T47D (cell line): Measurements from ENCODE around the gene NMS.

Experiments
- DNase-seq, 2 experiments: peaks; one replicate each; pipeline versions ENCODE4 v3.0.0 to v3.0.0-alpha.2; 2011 to 2012; ENCODE audit warnings: low read depth in 1 of 2, low spot score in 1 of 2
- JUND ChIP-seq: IDR thresholded peaks from 2 replicates; pipeline ENCODE4 v1.6.1; 2012; ENCODE audit warnings: low read depth
- in situ Hi-C: cut with HindIII; loops from 2 replicates; pipeline ENCODE4 v1.10.0; 2016; ENCODE audit warnings: low sequenced_read_pairs, low pct_unique_long_range_greater_than_20kb

Gene NMS

DNA sequence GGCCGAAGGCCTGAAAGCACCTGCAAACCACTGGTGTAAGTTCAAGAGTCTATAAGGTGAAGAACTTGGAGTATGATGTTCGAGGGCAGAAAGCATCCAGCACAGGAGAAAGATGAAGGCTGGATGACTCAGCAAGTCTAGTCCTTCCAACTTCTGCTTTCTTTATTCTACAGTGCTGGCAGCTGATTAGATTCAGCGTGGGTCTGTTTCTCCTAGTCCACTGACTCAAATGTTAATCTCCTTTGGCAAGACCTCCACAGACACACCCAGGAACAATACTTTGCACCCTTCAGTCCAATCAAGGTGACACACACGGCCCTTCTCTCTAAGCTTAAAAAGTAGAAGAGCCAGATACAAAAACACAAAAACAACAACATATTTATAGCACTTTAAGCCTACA lies 43.4 kb downstream of the NMS start:
- DNase-seq: no peak
- no peak for TF ChIP-seq JUND
- in situ Hi-C loops: no loop called here

DNA sequence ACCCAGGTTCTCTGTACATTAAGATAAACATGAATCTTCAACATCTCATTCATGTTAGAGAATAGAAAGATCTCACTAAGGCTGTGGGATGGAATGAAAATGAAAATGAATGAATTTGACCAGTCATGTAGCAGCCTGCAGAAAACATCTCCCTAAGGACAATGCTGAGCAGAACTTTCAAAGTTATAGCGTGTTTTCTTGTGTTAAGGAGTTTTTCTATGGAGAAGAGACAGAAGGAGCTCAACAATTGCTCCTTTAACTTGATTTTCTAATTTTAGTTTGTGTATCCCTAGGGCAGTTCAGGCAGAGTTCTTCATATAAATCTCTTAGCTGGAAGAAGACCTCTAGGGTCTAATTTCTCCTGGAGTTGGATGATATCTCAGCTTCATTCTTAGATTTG lies 47.3 kb downstream of the NMS start:
- DNase-seq: no peak
- in situ Hi-C loops: no loop called here
- TF ChIP-seq JUND: no peak

DNA sequence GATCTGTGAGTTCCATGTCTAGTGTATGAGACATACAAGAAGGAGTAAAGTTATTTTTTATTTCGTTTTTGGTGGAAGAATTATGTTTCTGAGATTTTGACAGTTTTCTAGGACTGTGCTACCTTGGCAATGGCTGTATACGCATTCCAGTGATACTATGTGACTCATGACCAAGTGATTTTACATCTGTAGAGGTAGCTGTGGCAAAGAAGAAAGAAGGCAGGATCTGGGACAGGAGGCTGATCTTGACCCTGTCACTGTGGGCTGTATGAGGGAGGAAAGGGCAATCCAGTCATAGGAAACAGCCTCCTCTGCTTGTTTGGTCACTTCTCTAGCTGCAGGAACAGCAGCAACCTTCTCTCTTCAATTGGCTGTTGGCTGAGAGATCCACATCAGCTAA lies 48.5 kb downstream of the NMS start:
- no peak for TF ChIP-seq JUND
- in situ Hi-C loops: no loop called here
- no peak for DNase-seq

DNA sequence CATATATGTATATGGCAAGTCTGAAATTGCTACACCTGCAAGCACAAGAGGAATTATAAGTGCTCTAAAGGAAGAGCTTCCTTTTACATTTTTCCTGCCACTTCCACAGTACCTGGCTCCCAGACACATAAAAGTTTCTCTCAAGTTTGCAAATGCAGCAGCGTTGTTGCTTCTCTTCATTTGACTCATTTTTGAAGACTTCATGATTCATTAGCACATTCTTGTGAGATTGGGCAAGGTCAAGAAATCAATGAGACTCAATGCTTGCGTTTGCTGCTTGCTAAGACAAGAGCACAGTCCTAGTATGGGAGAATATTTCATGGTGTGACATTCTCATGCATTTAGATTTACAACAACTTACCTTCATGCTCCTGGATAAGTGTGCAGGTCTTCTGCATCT lies 49.9 kb downstream of the NMS start:
- in situ Hi-C loops: no loop called here
- TF ChIP-seq JUND: no peak
- no peak for DNase-seq

DNA sequence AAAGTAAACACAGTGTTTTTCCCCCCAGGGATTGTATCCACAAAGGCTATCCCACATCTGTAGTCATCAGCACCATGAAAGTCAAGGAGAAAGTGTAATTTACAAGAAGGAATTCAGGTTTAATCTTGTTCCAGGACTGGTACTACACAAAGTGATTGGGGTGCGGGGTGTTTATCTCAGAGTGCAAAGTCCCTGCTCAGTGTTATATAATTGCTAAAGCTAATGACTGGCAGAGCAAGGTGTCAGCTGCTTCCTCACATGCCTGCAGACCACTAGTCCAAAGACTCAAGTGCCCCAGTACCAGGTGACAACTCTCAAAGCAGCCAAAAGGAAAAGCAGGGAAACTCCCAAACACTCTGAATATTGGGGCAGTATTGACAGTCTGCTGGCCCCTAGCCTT lies 52.1 kb downstream of the NMS start:
- TF ChIP-seq JUND: no peak
- in situ Hi-C loops: no loop called here
- DNase-seq: no peak

DNA sequence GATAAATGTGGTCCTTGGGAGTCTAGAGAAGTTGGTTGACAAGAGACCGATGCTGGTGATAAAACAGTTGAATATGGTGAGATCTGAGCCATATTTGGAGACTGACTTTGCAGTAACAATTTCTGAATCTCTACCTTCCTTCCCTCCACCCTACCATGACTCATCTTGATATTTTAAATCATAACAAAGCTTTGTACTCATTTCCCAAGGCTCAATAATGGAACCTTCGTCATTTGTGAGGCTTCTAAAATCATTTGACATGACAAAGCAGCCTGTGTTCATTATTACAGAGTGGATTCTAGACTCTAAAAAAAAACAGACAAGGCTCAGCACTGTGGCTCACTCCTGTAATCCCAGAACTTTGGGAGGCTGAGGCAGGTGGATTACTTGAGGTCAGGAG lies 54.0 kb downstream of the NMS start:
- DNase-seq: no peak
- in situ Hi-C loops: no loop called here
- TF ChIP-seq JUND: no peak

DNA sequence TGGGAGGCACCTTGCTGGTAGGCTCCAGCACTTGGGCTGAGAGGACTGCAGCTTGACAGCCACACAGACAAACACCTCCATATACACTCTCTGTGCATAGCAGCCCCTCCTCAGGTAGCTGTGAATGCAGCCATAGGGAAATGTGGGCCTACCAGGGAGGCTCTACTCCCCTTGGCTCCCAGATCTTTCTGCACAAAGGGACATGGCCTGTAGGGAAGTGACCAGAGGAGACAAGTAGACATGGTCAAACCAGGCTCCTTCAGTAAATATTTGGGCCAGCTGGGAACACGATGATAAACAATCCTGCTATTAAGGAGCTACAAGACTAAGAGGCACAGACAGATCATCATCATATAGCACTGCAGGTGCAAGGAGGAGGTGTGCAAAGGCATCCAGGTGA lies 56.6 kb downstream of the NMS start:
- TF ChIP-seq JUND: no peak
- no peak for DNase-seq
- in situ Hi-C loops: no loop called here

DNA sequence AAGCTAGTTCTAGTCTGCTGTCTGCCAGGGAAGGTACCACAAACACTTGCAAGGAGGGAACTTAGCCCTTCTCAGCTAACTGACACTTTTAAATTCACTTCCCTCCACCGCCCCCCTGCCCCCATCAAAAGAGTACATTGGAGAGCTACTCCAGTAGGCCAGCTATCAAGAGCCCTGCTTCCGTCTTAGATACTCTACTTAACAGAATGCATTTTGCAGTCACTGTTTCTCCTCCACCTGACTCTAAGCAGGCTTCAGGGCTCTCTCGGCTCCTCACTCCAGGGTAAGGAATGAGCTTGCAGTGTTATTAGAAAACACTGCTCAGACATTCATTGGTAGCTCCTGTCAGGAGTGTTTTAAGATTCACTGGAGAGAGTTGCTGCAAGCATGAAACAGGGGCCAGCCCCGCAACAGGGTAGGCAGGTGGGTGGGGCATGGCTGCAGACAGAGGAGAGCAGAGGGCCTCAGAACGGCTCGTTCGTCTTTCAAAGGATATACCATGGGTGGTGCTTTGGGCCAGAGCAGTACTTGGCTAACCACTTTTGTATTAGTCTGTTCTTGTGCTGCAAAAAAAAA lies 57.2 kb downstream of the NMS start:
- DNase-seq: no peak
- in situ Hi-C loops: no loop called here
- no peak for TF ChIP-seq JUND

DNA sequence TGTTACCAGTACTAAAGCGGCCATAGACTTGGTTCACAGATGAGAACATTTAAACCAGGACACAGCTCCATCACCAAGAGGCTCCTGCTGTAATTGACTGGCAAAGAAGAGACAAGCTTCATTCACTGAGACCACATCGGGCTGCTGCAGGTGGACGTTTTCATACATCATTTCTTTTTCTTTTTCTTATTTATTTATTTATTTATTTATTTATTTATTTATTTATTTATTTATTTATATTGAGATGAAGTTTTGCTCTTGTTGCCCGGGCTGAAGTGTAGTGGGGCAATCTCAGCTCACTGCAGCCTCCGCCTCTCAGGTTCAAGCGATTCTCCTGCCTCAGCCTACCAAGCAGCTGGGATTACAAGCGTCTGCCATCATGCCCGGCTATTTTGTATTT lies 58.9 kb downstream of the NMS start:
- no peak for DNase-seq
- TF ChIP-seq JUND: no peak
- in situ Hi-C loops: no loop called here

DNA sequence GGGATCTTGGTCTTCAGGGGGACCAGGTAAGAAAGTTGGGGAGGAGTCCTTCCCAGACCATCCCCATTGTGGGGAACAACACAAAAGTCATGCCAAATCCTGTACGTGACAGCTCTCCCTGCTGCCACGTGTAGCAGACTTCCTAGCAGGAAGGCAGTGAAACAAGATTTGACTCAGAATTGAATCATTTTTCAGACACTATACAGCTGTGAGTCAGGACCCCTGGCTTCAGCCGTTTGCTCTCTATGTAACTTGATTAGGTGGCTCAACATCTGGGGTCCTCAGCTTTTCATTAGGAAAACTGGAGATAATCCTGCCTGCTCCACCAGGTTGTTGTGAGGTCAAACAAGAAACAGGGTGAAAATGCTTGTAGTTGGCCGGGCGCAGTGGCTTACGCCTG lies 59.6 kb downstream of the NMS start:
- no peak for TF ChIP-seq JUND
- in situ Hi-C loops: no loop called here
- no peak for DNase-seq
